GM12875 (cell line): ENCODE results near the gene PPFIA4.
A peak's percentile ranks its signal among the peaks of the same experiment; 100 is the strongest.
"Not testable (repeated sequence)": the region's sequence is repeated elsewhere in the genome, so short reads cannot be mapped to it uniquely, and the experiment has no call there.

Experiments used
- H3K4me3 ChIP-seq: one replicate; pipeline ENCODE4 v1.5.1; 2011; ENCODE audit warnings: low read depth, low read length, control low read depth
- TF ChIP-seq, protein P1 (sequence below): IDR thresholded peaks from 2 replicates; pipeline ENCODE4 v1.5.1; 2011; ENCODE audit warnings: low read depth, mild to moderate bottlenecking, control low read depth, inconsistent platforms, low read length, moderate library complexity, borderline replicate concordance; ENCODE audit not compliant: insufficient read depth

PPFIA4 gene

DNA sequence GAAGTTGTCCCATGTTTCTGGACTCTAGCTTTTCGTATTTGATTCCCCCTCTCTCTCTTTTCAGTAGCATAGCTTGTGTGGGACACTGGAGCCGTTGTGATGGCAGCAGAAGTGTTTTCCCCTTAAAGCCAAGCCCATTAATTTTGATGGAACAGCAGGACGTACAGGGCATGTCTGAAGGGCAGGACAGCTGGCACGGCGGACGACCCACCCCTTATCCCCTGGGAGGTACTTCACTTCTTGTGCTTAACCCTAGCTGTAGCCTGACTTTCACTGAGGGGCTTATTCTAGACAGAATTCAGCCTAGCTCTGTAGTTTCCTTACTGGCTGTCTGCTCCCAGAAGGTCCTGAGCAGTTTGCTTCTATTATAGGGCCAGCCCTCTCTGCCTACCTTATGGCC, 8.6 kb upstream of the PPFIA4 start:
- H3K4me3 ChIP-seq = no peak overlapping the region
- TF ChIP-seq, protein P1, sequence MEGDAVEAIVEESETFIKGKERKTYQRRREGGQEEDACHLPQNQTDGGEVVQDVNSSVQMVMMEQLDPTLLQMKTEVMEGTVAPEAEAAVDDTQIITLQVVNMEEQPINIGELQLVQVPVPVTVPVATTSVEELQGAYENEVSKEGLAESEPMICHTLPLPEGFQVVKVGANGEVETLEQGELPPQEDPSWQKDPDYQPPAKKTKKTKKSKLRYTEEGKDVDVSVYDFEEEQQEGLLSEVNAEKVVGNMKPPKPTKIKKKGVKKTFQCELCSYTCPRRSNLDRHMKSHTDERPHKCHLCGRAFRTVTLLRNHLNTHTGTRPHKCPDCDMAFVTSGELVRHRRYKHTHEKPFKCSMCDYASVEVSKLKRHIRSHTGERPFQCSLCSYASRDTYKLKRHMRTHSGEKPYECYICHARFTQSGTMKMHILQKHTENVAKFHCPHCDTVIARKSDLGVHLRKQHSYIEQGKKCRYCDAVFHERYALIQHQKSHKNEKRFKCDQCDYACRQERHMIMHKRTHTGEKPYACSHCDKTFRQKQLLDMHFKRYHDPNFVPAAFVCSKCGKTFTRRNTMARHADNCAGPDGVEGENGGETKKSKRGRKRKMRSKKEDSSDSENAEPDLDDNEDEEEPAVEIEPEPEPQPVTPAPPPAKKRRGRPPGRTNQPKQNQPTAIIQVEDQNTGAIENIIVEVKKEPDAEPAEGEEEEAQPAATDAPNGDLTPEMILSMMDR = no peak

DNA sequence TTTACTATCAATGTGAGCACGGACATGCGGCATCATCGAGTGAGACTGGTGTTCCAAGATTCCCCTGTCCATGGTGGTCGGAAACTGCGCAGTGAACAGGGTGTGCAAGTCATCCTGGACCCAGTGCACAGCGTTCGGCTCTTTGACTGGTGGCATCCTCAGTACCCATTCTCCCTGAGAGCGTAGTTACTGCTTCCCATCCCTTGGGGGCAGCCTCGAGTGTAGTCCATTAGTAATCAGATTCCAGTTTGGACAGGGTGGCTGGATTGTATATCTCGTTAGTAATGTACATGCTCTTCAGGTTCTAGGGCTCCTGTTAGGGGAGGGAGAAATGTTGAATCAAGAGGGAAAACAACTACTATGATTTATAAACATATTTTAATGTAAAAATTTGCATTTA, 3.4 kb upstream of the PPFIA4 start:
- H3K4me3 ChIP-seq = not testable (repeated sequence)

DNA sequence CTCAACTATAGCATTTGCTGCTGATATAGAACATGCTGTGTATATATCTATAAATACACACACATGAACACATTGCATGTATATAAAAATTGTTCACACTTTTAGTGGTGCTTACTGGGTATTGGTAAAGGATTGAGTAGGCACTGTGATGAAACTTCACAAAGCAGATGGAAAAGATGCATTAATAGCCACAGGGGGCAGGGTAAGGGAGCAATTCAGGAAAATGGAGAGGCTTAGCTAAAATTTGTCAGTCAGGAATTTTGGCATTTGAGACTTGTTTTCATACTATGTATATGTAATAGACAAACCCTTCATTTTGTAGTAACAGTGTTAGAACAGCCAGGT, 633 bp upstream of the PPFIA4 start:
- TF ChIP-seq, protein P1 = no peak
- no peak overlapping the region for H3K4me3 ChIP-seq

DNA sequence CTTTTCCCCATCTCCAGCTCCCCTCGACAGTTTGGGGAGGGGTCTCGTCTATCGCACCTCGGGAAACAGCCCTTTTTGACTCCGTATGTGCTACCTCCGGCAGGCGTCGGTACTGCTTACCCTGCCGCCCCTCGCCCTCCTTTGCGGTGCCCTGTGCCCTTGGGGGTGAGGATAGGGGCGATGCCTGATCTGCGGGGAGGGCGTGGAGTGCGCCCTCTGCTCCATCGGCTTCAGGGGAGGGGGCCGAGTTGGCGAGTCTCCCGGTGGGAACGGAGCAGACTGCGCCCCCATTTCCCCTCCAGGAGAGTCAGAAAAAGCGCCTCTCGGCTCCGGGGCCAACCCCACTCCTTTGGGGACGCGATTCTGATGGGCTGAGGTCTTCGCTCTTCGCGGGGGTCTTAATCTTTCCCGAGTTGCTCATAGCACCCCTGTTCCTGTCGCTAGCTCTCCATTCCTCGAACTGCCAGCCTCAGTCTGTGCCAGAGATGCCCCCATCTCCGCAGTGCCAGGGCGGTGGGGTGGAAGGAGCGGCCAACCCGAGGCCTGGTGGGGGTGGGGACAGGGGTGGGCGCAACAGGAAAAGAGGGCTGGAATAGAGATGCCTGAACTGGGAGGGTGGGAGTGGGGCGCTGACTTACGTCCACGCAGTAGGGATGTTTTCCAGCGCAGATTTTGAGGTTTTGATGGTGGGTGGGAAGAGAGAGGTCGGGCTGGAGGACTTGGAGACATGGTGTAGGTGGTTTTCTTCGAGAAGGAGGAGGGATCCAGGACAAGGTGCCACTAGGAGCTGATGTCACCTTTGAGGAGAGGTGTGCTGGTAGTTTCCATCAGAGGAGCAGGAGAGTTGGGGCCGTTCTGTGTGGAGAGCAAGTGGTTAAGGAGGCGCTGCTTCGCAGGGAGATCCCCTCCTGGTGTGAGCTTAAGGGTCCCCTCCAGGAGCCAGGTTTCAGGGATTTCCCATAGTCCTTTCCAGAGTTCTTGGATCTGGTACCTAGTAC, 674 bp downstream of the PPFIA4 start:
- peak overlapping the region; percentile 58 for H3K4me3 ChIP-seq
- TF ChIP-seq, protein P1 = no peak

DNA sequence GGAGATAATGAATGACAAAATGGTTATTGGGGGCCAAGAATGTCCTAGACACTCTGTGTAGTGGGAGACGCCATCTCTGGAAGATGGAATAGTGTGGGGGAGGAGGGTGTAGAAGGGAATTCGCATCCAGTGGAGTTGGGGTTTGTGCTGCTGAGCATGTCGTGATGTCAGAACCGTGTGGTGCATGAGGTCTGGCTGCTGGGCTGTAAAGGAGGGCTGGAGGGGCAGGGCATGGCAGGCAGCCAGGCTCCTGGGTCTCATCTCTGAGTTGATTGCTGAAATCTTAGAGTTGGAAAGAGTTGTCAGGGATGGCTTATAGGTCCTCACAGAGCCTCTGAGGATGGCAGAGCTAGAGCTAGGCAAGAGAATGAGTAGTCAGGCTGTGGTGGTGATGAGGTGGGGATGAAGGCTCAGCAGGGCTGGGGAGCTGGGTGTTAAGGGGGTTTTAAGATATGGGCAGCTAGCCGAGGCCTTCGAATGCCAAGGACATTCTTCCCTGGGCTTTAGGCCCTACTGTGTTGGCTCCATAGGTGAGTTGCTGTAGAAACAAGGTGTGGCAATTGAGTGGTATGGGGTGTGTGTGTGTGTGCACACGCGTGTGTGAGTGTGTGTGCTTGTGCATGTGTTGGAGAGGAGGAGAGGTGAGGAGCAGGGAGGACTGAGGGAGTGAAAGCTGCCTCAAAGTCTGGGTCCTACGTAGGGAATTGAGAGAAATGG, 1.9 kb downstream of the PPFIA4 start:
- TF ChIP-seq, protein P1 = no peak
- no peak overlapping the region for H3K4me3 ChIP-seq

DNA sequence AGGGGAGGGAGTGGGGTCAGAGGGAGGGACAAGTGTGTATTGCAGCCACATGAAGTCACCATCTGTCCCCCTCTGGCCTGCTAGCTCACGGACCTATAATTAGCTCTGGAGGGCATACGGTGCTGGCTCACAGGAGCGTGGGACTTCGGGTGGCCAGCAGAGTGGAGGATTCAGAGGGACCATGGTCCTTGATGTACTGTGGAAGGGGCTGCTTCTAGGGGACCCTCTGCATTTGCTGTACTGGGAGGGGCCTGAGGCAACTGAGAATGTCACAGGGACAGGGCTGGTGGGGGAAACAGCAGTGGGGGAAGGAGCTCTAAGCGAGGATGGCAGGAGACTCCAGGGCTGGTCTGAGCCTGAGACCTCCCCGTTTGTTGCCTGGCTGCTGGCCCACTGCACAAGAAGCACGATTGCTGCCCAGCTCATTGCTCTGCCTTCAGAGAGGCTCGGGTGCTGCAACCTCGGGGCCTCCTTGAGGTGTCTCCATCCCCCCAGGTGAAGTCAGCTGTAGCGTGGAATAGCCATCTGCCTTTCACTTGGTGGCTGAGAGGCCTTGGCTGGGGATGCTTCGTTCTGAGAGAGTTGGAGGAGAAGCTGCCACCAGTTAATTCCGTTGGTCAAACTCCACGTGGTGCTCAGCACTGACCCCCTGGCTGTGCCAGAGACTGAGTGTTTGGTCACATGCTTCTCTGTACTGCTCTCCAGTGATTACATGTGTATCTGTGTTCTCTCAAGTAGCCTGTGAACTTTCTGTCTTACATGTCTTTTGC, 2.7 kb downstream of the PPFIA4 start:
- H3K4me3 ChIP-seq = no peak overlapping the region
- TF ChIP-seq, protein P1 = no peak

DNA sequence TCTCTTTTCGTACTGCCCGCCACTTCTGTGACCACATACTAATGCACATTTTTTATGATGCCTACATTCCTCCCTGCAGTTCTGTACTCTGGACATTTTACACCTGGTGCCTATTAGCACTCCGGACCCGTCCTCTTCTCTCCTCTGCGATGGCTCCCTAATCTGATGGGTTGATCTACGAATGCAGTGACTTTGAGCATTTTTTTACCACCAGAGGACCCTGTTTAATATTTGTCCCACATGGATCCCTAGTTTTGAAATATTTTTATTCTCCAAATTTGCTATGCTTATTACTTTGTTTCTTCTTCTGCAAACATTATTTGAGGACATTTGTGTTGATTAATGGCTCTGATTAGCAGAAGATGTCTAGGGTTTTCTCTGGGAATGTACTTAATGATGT, 5.2 kb downstream of the PPFIA4 start:
- TF ChIP-seq, protein P1 = no peak
- no peak overlapping the region for H3K4me3 ChIP-seq
